ENCODE data around the gene DUS4L. TPM values are rescaled to one million over a fixed set of nuclear protein-coding genes. Genes with fewer than 3 reads are reported as not detected.

DUS4L gene
- polyA plus RNA-seq, 1 experiment, result 2.2 TPM

DNA sequence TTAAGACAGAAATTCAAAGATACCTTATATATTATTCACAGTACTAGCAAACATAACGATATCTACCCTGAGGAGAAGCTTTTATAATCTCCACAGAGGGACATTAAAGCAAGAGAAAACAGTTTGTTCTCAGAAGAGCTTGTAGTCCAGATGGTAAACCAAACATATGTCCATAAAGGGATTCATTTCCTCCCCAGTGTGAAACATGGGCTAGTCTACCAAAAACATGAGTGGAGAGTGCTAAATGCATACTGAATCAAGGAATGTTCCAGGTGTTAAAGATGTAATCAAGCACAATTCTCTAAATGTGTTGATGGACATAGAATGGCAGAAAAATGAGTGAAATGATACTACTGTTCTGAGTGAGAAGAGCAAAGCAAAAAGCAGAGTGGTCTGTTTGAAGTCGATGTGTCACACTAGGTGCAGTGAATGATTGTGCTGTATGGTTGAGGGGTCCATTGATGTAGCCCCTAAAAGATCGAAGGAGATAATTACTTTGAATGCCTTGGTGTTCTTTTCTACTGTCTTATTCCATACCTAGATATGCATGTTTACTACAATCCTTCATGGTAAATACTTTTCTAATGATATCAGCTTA, 41.5 kb downstream of the DUS4L start:
- no peaks in the 10 kb centered on the region for H3K27me3 ChIP-seq (ENCODE audit: control insufficient read depth, insufficient read depth, low read length)
- no peaks in the 10 kb centered on the region for H3K36me3 ChIP-seq (ENCODE audit: control insufficient read depth, insufficient read depth, low read length)
- ChIA-PET CTCF (interaction anchor here (0.6 kb wide), 1 partner anchor 9 kb away, joined by 3 read pairs; no protein-coding TSS in a partner anchor), POLR2A (no interaction called here)
- no peak overlapping the region for H3K4me3 ChIP-seq (ENCODE audit: low read depth, low read length)
- TF ChIP-seq, protein P1, sequence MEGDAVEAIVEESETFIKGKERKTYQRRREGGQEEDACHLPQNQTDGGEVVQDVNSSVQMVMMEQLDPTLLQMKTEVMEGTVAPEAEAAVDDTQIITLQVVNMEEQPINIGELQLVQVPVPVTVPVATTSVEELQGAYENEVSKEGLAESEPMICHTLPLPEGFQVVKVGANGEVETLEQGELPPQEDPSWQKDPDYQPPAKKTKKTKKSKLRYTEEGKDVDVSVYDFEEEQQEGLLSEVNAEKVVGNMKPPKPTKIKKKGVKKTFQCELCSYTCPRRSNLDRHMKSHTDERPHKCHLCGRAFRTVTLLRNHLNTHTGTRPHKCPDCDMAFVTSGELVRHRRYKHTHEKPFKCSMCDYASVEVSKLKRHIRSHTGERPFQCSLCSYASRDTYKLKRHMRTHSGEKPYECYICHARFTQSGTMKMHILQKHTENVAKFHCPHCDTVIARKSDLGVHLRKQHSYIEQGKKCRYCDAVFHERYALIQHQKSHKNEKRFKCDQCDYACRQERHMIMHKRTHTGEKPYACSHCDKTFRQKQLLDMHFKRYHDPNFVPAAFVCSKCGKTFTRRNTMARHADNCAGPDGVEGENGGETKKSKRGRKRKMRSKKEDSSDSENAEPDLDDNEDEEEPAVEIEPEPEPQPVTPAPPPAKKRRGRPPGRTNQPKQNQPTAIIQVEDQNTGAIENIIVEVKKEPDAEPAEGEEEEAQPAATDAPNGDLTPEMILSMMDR (IDR thresholded peaks at IDR 0.05; ENCODE audit: insufficient read depth, low read depth, low read length), result no peak
- no peak for DNase-seq (ENCODE audit: low read depth)

DNA sequence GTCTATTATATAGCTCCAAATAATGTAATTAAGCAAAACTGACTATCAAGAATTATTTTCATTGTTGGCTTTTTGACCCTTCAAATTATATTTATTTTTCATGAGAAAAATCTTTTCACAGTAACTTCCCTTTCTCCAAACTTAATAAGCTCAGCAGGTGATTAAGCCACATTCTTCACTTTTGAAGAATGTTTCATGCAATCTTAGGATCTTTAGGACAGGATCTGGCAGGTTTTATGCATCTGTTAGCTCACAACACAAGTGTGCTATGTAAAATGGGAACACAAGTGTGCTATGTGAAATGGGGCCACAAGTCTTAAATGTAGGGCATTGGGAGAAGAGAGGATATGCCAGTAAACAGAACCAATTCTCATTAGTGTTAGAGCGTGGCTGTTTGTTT, 42.5 kb downstream of the DUS4L start:
- no peaks in the 10 kb centered on the region for H3K36me3 ChIP-seq (ENCODE audit: control insufficient read depth, insufficient read depth, low read length)
- POLR2A ChIA-PET, result no interaction called here
- no peaks in the 10 kb centered on the region for H3K27me3 ChIP-seq (ENCODE audit: control insufficient read depth, insufficient read depth, low read length)
- TF ChIP-seq, protein P1 (IDR thresholded peaks at IDR 0.05; ENCODE audit: insufficient read depth, low read depth, low read length), result no peak
- CTCF ChIA-PET, result no interaction called here
- no peak for DNase-seq (ENCODE audit: low read depth)
- H3K4me3 ChIP-seq (ENCODE audit: low read depth, low read length), result no peak overlapping the region

DNA sequence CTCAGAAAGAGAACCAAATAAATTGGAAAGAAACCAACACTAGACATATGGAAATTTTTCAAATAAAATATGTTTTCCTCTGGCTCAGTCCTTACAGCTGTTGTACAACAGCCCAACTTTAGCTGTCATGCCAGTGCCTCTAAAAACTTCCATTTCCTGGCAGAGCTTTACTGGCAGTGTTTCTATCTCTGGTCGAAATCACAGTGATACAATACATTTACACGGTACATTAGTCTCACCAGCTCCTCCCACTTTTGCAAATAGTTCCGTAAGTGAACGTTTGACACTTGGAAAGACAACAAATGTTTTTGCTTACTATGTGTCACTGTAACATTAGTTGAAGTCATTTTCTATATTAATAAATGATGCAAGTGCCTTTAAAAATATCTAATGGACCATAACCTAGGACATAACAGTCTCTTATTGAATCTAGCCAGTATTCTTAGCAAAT, 46.1 kb downstream of the DUS4L start:
- ChIA-PET CTCF (no interaction called here), POLR2A (no interaction called here)
- TF ChIP-seq, protein P1 (IDR thresholded peaks at IDR 0.05; ENCODE audit: insufficient read depth, low read depth, low read length), result no peak
- H3K27me3 ChIP-seq (ENCODE audit: control insufficient read depth, insufficient read depth, low read length), result no peaks in the 10 kb centered on the region
- no peak for DNase-seq (ENCODE audit: low read depth)
- H3K36me3 ChIP-seq (ENCODE audit: control insufficient read depth, insufficient read depth, low read length), result no peaks in the 10 kb centered on the region
- no peak overlapping the region for H3K4me3 ChIP-seq (ENCODE audit: low read depth, low read length)

DNA sequence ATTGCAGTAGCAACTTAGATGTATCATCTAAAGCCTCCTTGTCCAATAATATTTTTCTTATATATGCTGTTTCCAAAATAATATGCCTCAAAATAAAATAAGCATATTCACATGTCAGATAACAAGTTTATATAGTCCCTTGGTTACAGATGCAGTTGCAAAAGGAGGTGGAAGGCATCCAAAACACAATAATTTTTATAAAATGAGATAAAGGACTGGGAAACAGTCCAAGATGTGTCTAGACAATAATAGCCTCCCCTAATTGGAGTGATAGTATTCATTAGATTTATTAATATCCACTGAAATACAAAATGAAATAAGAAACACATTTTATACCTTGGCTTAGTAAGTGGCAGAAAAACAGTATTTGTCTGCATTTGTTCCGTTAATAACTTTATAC, 46.6 kb downstream of the DUS4L start:
- TF ChIP-seq, protein P1 (IDR thresholded peaks at IDR 0.05; ENCODE audit: insufficient read depth, low read depth, low read length), result no peak
- ChIA-PET POLR2A (no interaction called here), CTCF (interaction anchor here (1.4 kb wide), 1 partner anchor 133 kb away, joined by 3 read pairs; the partner anchor contains the start of gene CBLL1)
- H3K36me3 ChIP-seq (ENCODE audit: control insufficient read depth, insufficient read depth, low read length), result no peaks in the 10 kb centered on the region
- no peak overlapping the region for H3K4me3 ChIP-seq (ENCODE audit: low read depth, low read length)
- DNase-seq (ENCODE audit: low read depth), result no peak
- H3K27me3 ChIP-seq (ENCODE audit: control insufficient read depth, insufficient read depth, low read length), result no peaks in the 10 kb centered on the region

DNA sequence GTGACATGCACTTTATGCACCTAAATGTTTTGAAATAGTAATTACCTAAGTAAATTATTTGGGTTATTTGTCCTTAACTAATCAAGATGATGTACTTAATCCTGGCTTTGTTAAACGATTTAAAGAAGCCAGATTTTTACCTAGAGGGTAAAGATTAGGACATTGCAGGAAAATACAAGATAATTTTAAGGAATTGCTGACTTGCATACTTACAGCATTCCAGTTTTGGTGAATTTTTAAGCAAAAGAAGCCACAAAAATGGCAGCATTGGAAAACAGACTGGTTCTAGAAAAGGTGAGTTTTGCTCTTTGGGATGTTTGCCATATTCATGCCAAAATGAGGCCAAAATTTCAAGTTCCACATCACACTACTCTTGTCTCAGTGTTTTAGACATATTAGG, 49.7 kb downstream of the DUS4L start:
- no peak for DNase-seq (ENCODE audit: low read depth)
- ChIA-PET POLR2A (no interaction called here), CTCF (no interaction called here)
- TF ChIP-seq, protein P1 (IDR thresholded peaks at IDR 0.05; ENCODE audit: insufficient read depth, low read depth, low read length), result no peak
- no peaks in the 10 kb centered on the region for H3K27me3 ChIP-seq (ENCODE audit: control insufficient read depth, insufficient read depth, low read length)
- no peaks in the 10 kb centered on the region; the same call in 1 of the 2 replicates for H3K36me3 ChIP-seq (ENCODE audit: control insufficient read depth, insufficient read depth, low read length)
- H3K4me3 ChIP-seq (ENCODE audit: low read depth, low read length), result no peak overlapping the region

Data from BJ (cell line).